Measurements from ENCODE around the gene VPS13D. TPM values are rescaled to one million over a fixed set of nuclear protein-coding genes. Genes with fewer than 3 reads are reported as not detected.

VPS13D gene
- total RNA-seq, 1 experiment from 2014 or later = 6.8 TPM

- DNase-seq (ENCODE audit: low spot score) = no peak
Measured at GRCh38 chr1:12486401-12487005, 256.7 kb downstream of the VPS13D start.

DNA sequence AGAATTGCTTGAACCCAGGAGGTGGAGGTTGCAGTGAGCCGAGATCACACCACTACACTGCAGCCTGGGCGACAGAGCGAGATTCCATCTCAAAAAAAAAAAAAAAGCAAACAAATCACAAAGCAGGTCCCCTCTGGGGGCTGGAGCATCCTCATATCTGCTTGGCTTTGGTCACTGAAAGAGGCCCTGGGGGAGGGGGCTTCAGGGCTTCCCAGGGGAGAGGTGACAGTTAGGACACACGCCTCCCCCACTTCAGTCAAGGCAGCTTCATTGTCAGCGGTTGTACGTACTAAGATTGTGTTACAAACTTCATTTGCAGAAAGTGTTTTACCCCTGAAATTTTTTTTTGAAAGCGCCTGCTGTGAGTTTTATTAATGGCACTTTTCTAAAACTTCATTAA is 257.7 kb downstream of the VPS13D start:
- no peak for DNase-seq (ENCODE audit: low spot score)

DNA sequence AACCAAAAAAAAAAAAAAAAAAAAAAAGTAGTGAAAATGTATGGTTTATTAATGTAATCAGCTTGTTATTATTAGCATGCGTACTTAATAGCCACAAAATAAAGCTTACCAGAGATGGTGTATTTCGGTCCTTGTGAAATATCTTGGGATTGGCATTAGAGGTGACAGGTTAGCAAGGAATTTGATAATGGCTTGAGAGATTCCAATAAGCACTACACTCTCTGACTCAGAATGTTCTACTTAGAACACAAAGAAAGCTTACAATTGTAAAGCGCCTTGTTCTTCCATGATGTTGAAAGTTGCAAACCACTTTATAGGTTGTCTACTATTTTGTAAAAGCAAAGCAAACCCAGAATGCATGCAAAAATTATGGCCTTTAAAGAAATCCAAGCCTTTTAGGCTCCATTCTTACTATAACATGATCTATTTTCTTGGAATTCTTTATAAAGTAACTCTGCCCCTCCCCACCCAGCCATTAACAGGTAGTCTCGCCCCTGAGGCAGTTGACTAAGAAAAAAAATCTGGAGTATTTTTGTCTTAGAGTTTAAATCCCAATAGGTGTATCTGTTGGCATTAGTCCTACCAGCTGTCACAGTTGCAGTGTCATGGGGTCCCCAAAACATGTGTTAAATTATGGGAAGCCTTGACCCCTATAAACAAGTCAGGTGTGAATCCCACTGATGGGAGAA is 259.0 kb downstream of the VPS13D start:
- DNase-seq (ENCODE audit: low spot score) = no peak

DNA sequence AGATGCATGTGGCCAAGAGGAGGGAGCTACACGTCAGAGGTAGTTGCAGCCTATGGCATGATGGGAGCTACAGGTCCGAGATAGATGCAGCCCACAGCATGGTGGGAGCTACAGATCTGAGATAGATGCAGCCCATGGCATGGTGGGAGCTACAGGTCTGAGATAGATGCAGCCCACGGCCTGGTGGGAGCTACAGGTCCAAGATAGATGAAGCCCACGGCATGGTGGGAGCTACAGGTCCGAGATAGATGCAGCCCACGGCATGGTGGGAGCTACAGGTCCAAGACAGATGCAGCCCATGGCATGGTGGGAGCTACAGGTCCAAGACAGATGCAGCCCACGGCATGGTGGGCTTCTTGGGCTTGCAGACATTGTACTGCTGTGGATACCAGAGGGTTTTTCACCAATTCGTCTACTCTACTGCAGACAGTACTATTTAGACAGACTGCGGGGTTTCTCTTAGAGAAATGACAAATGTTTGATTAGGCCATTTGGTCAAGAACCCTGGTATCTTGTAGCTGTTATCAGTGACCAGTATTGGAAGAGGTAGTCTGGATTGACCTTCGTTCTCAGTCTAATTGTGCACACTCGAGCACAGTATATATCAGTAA is 260.8 kb downstream of the VPS13D start:
- DNase-seq (ENCODE audit: low spot score) = no peak

- DNase-seq (ENCODE audit: low spot score) = no peak
Measured at GRCh38 chr1:12491656-12492055, 261.8 kb downstream of the VPS13D start.

DNA sequence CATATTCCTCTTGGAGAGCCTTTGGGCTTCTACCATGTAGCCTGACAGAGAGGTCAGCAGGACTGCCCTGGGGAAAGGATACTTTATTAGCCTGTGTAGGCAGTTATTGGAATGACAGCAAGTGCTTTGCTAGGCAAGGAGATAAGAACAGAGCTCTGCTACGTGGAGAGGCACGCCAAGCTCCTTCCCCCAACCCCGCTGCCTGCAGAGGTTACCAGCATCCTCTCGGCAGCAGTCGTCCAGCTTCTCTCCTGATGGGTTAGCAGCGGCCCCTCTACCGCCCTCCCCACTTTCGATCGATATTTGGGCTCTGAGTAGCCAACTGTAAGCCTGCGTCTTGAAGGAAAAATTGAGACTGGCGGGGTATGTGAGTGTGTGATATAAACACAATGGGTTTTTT is 265.9 kb downstream of the VPS13D start:
- DNase-seq (ENCODE audit: low spot score) = no peak

GRCh38 chr1:12496154-12496961 is 266.5 kb downstream of the VPS13D start:
- no peak for DNase-seq (ENCODE audit: low spot score)

GRCh38 chr1:12499539-12500240 is 269.9 kb downstream of the VPS13D start:
- DNase-seq (ENCODE audit: low spot score) = no peak

GRCh38 chr1:12501661-12502060 is 271.8 kb downstream of the VPS13D start:
- peak; percentile 19 for DNase-seq (ENCODE audit: low spot score)

GRCh38 chr1:12502336-12503109 is 272.7 kb downstream of the VPS13D start:
- no peak for DNase-seq (ENCODE audit: low spot score)

- DNase-seq (ENCODE audit: low spot score) = no peak
Measured at GRCh38 chr1:12503709-12504108, 273.9 kb downstream of the VPS13D start.

DNA sequence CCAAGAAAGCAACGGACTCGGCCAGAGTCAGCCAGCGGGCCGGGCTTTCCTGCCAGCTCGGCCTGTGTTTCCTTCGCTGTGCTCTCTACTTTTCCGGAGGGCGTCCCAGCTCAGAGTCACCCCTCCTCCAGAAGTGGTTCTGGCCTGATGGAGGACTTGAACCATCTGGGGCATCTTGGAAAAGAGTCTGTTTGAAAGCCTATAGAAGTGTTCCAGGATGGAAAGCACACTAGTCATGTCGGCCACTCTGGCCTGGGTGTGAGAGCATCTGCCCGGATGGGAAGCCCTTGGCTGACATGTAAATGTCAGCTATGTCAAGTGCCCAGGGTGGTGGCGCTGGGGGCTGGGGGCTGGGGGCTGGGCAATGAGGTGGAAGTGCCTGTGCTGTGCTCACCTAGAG is 274.8 kb downstream of the VPS13D start:
- no peak for DNase-seq (ENCODE audit: low spot score)

GRCh38 chr1:12505231-12505630 is 275.4 kb downstream of the VPS13D start:
- DNase-seq (ENCODE audit: low spot score) = peak; percentile 23

- DNase-seq (ENCODE audit: low spot score) = no peak
Measured at GRCh38 chr1:12505639-12506280, 275.9 kb downstream of the VPS13D start.

DNA sequence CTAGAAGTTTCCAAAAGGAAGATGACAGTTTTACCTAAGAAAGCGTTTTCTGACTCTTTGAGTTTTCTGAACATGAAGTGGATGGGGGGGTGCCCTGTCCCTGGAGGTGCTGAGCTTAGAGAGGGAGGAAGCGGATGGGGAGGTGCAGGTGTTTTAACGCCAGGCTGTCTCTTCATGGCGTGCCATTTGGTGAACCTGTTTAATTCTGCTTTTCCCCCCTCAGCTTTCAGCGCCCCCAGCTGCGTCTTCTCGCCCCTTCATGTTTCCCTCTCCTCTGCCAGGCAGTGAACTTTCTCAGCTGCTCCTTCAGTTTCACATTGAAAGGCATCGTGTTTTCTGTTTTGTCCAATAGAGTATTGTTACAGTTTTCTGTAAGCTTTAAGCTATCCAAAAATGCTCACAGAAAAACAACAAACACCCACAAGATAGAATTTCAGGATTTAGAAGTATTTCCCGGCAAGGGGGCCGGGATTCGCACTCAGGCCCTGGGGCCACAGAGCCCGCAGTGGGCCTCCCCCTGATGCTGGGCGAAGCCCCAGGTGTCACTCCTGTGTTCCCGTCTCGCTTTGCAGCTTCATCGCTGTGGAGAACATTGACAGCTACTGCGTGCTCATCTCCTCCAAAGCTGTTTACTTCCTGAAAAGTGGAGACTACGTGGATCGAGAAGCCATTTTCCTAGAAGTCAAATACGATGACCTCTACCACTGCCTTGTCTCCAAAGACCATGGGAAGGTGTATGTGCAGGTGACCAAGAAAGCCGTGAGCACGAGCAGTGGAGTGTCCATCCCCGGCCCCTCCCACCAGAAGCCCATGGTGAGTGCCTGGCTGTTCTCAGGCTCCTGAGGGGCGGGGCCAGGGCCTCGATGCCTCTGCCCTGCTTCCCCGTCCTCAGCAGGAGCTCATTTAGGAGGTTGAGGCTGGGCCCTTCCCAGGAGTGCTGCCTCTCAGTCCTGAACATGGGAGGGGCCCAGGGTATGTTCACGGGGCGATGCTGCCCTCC is 276.8 kb downstream of the VPS13D start:
- DNase-seq (ENCODE audit: low spot score) = no peak

- no peak for DNase-seq (ENCODE audit: low spot score)
Measured at GRCh38 chr1:12507631-12508030, 277.8 kb downstream of the VPS13D start.

- no peak for DNase-seq (ENCODE audit: low spot score)
Measured at GRCh38 chr1:12508849-12509248, 279.0 kb downstream of the VPS13D start.

- no peak for DNase-seq (ENCODE audit: low spot score)
Measured at GRCh38 chr1:12511128-12511484, 281.3 kb downstream of the VPS13D start.

Data from A172 (cell line).